ENCODE results near the gene AGFG1.

The AGFG1 gene, protein sequence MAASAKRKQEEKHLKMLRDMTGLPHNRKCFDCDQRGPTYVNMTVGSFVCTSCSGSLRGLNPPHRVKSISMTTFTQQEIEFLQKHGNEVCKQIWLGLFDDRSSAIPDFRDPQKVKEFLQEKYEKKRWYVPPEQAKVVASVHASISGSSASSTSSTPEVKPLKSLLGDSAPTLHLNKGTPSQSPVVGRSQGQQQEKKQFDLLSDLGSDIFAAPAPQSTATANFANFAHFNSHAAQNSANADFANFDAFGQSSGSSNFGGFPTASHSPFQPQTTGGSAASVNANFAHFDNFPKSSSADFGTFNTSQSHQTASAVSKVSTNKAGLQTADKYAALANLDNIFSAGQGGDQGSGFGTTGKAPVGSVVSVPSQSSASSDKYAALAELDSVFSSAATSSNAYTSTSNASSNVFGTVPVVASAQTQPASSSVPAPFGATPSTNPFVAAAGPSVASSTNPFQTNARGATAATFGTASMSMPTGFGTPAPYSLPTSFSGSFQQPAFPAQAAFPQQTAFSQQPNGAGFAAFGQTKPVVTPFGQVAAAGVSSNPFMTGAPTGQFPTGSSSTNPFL

DNA sequence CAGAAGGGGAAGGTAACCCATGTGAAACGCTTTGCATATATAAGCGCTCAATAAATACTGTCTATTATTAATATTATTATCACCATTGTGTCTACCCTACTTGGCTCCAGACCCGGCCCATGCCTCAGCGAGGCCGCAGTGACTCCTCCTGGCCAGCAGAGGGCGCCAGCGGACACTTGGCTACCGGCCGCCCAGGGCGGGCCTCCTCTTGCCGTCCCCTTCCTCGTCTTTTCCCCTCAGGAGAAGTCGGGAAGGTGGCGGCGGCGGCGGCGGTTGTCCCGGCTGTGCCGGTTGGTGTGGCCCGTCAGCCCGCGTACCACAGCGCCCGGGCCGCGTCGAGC lies at the start of gene AGFG1:
Gene AGFG1, plus strand, starts transcription at position 233 of the 341 bp plus-strand sequence. CDS start 266 bp downstream, outside the sequence.
- DNase-seq, result peak; percentile 77

DNA sequence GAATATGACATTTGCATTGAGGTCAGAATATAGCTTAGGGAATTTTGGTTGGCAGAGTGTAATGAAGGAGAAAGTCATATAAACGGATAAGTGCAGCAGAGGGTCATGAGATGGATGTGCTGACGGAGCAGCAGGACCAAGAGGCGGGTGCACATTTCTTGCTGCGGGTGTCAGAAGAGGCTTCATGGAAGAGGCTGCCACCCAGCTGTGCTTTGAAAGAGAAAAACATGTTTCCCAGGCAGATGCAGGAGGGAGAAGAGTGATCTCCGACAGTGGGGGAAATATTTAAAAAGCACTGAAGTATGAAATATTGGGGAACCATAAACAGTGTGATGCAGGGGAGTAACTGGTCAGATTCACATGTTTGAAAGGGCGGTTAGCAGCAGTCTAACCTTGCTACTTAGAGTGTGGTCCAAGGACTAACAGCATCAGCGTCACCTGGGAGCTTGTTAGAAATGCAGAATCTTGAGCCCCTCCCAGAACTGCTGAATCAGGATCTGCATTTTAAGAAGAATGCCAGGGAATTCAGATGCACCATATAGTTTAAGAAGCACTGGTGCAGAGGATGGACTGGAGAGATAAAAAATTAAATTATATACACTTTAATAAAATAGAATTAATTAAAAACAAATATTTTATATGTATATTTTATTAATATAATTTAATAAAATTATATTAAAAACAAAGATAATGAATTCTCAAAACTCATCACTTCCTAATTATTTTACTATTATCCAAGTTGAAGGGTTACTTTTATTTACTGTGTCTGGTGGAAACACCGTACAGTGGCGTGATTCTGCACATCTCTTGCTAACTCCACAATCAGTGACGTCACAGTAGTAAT lies 48.1 kb upstream of the AGFG1 start:
- DNase-seq, result no peak

DNA sequence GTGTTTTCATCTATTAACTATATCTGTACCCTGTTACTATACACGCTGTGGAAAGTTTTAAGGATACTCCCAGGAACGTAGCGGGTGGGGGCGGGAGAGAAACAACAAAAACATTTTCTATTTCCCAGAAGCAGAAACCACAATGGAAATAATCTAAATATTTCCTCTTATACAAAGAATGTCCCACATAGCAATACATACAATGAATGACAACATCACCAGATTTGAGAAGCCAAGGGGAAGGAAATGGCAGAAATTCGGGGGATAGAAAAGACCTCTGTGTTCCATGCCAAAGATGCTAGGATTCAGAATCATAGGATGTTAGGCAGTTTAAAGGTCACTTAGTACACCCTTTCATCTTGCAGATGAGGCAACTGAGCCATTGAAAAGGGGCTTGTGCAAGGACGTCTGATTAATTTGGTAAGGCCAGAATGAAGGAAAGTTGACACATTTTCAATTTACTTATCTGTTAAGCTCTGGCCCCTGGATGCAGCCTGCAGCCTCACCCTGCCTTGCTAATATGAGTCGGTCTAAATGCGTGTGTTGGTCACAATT lies 43.1 kb upstream of the AGFG1 start:
- no peak for DNase-seq

DNA sequence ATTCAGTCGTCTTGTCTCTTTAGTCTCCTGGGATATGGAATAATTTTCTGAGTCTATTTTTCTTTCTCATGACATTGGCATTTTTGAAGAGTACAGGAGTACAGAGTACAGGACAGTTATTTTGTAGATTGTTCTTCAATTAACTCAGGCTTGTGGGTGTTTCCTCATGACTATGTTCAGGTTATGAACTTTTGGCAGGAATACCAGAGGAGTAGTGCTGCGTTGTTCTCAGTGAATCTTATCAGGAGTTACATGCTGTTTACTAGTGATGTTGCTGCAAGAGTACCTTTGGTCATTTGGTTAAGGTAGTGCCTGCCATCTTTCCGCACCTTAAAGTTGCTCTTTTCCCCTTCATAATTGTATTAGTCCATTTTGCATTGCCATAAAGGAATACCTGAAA lies 41.3 kb upstream of the AGFG1 start:
- no peak for DNase-seq

DNA sequence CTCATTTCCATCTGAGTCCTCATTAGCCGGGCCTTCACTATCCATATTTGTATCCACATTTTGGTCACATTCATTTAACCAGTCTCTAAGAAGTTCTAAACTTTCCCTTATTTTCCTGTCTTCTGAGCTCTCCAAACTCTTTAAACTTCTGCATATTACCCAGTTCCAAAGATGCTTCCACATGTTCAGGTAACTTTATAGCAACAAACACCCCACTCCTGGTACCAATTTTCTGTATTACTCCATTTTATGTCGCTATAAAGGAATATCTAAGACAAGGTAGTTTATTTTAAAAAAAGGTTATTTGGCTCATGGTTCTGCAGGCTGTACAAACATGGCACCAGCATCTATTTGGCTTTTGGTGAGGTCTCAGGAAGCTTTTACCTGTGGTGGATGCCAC lies 38.8 kb upstream of the AGFG1 start:
- DNase-seq, result no peak

DNA sequence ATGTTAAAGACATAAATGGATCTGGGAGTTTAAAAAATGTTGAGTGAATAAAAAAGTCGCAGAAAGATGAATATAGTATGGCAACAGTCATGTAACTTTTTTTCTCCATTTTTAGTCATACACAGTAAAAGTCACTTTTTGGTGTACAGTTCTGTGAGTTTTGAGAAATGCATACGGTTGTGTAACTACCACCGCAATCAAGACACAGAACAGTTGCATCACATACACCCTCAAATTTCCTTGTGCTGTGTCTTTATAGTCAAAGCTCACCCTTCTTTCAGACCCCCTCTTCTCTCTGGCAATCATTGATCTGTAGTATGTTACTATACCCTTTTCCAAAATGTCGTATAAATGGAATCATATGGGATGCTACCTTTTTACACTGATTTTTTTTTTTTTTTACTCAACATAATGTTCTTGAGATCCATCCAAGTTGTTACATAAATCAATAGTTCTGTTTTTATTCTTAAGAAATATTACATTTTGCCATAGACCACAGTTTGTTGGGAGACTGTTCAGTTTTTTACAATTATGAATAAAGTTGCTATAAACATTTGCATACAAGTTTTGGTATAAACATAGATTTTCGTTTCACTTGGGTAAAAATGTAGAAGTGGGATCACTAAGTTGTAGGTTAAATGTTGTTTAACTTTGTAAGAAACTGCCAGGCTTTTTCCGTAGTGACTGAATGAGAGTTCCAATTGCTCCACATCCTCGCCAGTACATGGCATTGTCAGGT lies 35.4 kb upstream of the AGFG1 start:
- no peak for DNase-seq

DNA sequence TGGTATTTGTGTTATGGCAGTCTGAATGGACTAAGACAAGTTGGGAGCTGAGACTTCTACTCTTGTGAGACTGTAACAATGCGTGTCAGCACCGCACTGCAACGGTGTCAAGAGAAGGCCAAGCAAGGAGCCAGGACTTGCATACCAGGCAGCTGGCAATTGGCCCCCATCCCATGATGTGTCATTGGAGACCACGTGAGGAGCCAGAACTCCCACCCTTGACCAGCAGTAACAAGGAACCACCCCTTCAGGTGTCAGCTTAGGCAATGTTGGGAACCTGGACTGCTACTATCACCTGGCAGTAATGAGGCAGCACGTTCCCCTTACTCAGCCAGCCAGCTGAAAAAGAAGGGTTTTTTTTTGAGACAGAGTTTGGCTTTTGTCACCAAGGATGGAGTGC lies 32.7 kb upstream of the AGFG1 start:
- DNase-seq, result no peak

DNA sequence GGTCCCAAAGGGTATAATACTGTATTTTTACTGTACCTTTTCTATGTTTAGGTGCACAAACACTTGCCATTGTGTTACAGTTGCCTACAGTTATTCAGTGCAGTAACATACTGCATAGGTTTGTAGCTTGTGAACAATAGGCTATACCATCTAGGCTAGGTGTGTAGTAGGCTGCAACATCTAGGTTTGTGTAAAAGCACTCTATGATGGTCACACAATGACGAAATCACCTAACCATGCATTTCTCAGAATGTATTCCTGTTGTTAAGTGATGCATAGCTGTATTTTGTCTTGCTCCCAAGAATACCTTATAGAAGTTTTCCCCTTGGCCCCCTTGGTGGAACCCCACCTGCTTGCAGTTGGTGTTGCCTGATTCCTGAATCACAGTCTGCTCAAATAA lies 29.3 kb upstream of the AGFG1 start:
- DNase-seq, result no peak

DNA sequence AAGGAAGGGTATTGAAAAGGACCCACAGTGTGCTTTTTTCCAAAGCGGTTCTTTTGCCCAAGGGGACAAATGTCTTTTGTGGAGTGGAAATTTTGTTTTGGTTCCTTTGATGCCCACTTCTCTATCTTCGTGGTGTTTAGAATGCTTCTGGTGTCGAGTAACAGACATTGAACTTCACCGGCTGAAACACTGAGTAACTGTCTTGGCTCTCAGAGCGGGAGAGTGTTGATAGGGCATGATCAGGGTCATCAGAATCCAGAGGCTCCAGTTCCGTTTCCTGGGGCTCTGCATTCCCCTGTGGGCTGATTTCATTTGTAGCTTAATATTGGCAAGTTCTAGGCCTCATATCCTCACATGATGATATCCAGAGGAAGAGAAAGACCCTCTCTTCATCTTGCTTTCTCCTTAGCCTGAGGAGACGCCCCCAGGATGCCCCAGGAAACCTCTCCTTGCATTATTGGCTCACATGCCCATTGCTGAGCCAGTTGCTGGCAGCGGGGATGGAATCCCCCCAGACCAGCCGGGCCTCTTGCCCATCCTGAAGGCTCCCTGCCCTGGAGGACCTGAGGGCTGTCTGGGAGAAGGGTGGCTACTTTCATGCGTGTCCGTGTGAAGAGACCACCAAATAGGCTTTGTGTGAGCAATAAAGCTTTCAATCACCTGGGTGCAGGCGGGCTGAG lies 27.9 kb upstream of the AGFG1 start:
- DNase-seq, result no peak

DNA sequence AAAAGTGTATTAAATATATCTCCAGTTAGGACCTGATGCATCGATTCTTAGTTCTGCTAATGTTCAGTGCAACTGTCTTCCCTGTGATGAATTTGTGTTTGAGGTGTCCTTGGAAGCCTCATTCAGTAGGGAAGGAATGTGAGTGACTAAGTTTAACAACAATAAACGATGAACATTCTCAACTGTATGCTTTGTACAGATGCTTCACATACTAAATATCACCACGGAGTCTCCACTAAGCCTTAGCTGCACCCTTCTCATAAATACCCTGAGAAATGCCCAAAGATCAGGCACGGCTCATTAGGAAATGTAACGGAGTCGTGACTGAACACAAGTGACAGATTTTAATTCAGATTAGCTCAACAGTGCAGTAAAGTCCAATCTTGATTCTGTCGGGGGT lies 24.4 kb upstream of the AGFG1 start:
- DNase-seq, result no peak

DNA sequence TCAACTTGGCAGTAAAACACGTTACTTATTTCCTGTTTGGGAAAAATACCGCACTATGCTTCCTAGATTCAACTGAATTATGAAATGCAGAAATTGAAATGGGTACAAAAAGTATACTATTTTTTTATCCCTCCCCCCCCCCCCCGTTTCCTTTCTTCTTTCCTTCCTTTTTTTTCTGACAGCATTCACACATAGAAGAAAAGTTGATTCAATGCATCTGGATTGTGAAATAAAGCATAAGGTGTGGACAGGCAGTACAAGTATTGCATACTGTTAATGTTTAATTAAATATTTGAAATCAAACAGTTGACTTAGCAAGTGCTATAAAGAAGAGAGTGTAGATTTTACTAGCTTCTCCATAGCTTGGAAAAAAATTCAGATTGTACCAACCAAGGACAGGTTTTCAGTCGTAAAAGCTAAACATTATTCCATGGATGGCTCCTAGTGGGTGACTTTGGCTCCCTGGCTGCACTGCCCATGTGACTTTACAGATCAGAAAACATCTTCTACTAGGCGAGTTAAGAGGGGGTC lies 21.6 kb upstream of the AGFG1 start:
- no peak for DNase-seq

DNA sequence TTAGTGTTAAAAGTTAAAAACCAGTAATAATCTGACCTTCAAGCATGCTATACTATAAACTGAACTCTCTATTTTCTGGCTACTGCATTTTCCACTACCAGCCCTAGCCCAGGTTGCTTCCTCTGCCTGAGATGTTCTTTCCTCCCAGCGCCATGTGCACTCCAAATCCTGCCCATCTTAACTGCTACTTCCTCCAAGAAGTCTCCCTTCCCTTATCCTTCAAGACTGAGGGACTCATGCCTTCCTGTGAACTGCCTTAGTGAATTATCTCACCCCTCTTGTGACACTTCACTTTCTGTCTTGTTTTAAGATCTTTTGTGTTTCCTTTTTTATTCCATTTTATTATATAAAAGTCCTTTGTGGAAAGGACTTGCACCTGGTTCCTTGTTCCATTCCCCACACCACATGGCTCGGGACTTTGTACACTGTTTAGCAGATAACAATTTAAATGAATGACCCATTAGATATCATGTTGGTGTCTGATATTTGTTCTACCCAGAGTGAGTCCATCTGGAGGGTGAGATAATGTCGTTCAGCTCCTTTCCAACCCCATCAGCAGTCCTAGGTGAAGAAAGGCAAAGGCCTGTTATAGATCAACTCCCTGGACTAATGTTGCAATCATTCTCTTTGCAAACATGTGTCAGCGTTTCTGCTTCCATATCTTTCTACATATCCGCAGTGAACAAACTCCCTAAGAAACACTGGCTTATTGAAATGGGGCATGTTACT lies 20.9 kb upstream of the AGFG1 start:
- peak; percentile 97 for DNase-seq

DNA sequence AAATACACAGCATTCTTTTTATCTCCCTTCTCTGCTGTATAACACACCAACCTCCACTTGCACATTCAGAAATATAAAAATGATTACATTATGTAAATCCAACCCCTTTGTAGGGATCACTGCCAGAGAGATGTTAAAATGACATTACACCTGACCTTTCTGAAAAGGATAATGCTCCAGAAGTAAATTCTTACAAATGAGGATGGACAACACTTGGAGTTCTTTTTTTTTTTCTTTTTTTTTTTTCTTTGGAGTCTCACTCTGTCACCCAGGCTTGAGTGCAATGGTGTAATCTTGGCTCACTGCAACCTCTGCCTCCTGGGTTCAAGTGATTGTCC lies 20.3 kb upstream of the AGFG1 start:
- DNase-seq, result no peak

DNA sequence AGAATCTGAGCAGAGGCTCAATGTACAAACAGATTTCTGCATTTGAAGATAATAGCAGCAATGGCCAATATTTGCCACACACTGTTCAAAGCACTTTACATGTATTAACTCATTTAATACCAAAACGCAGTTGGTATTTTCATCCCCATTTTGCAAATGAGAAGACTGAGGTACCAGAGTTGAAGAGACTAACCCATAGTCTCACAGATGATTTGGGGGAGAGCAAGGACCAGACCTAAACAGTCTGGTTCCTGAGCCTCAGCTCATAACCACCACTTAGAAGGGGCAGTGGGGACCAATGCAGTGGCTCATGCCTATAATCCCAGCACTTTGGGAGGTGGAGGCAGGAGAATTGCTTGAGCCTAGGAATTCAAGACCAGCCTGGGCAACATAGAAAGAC lies 18.1 kb upstream of the AGFG1 start:
- DNase-seq, result no peak

DNA sequence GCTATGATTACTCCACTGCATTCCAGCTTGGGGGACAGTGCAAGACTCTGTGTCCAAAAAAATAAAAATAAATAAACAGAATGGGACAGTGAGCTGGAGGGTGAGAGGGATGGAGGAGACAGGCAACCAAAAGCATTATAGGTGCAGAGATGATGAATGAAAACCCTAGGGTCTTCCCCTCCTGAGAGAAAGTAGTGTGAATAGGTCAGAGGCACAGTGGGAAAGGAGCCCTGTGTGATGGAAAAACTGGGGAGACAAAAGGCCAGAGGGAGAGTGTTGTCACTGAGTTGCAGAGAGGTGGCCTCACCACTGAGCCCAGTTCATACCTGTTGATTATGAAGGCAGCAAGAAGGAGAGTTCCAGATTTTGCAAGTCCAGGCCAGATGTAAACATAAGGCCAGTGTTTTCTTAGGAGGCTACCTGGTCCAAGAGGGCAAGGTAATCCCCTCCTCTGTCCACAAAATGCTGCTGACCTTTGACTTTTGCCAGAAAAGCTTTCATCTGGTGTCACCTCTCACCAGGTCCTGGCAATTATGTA lies 17.6 kb upstream of the AGFG1 start:
- no peak for DNase-seq

DNA sequence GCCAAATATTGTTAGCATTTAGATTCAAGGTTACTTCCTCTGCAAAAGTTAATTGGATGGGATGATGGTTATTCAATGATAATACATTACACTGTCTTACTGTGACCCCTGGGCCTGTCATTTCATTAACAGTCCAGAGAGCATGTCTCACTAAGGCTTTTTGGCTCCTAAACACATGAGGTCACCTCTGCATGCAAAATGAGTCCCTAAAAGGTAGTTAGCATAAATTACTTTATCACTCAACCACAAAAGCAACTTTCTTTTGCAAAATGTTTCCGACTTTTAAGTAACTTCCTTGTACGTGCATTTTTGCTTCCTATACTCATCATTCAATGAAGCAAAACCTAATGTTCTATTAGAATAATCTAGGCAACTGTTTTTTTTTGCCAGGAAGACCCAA lies 16.8 kb upstream of the AGFG1 start:
- no peak for DNase-seq

DNA sequence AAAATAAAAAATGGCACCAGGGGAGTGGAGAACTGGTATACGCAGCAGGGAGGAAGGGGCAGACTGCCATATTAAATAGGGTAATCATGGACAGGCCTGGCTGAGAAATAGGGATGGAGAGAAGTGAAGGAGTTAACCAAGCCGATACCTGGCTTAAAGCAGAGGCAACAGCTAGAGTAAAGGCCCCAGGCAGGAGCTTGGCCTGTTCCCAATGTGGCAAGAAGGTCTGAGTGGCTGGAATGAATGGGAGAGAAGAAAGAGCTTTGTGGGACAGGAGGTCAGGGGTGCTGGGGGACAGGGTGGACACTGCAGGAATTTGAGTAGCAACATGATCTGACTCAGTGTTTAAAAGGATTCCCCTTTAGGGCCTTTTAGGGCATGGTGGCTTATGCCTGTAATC lies 15.9 kb upstream of the AGFG1 start:
- DNase-seq, result no peak

DNA sequence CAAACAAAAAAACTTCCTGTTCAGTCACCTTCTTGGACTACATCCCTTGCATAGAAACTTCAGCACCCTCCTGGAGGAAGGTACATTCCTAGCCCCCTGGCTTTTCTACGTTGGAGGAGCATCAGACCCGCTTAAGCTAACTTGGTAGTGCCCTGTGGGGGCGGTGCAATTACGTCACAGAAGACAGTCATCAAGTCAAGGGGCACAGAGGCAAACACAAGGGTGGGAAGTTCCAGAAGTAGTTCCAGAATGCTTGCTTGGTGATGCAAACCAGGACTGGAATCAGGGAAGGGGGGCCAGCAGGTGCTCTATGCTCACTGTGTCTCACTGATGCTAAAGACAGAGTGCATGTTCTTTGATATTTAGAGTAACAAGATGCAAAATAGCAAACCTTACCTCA lies 15.2 kb upstream of the AGFG1 start:
- no peak for DNase-seq

DNA sequence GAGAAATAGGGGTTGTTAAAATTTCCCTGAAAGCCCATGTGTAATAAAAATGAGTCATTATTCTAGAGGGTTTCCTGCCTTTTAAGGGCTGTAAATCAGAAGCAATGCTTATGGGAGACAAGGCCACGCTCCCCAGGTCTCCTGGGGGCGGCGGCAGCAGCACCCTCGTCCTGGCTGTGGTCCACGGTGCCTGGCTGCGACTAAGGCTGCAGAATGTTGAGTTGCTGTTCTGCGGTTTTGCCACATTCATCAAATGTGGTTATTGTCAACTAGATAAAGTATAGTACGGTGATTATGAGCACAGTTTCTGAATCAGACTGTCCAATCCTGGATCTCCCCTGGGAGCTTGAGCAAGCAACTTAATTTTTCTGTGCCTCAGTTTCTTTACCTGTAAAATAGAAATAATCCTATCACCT lies 11.9 kb upstream of the AGFG1 start:
- peak; percentile 78 for DNase-seq

DNA sequence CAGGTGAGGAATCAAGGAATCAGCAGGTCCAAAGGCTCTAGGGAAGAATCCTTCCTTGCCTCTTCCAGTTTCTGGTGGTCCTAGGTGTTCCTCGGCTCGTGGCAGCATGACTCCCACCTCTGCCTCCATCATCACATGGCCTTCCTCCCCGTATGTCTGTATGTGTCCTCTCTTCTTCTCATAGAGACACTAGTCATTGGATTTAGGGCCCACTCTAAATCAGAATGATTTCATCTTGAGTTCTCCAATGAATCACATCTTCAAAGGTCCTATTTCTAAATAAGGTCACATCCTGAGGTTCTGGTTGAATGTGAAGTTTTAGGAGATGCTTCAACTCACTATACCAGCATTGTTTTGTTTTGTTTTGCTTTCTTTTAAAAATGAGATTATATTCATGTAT lies 11.1 kb upstream of the AGFG1 start:
- no peak for DNase-seq

DNA sequence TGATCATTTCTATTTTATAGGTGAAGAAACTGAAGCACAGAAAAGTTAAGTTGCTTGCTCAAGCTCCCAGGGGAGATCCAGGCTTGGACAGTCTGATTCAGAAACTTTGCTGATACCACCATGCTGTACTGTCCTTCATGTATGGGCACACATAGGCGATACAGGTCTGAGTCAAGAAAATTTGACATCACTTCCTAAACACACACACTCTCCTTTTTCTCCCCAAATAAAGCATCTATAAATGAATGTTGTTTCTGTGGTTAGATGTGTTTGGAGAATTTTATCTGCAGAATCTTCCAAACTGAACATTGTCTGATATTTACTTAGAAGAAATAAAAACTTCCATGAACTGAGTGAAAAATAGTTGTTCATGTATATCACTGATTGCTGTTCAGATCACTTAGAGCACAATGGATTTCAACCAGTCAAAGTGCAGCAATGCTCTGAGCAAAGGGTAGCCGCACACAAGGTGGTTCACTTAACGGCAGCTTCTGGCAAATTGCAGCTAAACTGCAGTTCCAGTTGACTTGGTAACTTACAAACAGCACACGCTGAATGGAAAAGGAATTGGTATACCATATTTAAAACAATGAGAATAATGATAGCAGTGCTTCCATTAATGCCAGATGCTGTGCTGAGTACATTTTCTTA lies 10.0 kb upstream of the AGFG1 start:
- no peak for DNase-seq
